Type B pancreatic cell (in vitro differentiated cells): ENCODE measurements around the gene CERS3. TPM values are rescaled to one million over a fixed set of nuclear protein-coding genes. Genes with fewer than 3 reads are reported as not detected.

Source experiments
- DNase-seq: peaks from one replicate; pipeline ENCODE4 v3.0.0; 2021; ENCODE audit warnings: mixed read lengths; ENCODE audit not compliant: unreplicated experiment; ENCODE audit errors: extremely low spot score
- H3K27ac Mint-ChIP-seq: 2 replicates; pipeline ENCODE4 v1.8.0; 2021; ENCODE audit warnings: mild to moderate bottlenecking, mixed read lengths
- H3K27me3 Mint-ChIP-seq: 2 replicates; pipeline ENCODE4 v1.8.0; 2021; ENCODE audit warnings: mixed read lengths
- H3K36me3 Mint-ChIP-seq: 2 replicates; pipeline ENCODE4 v1.8.0; 2021; ENCODE audit warnings: mixed read lengths
- H3K4me1 Mint-ChIP-seq: one replicate; pipeline ENCODE4 v1.8.0; 2021; ENCODE audit warnings: mixed read lengths; ENCODE audit not compliant: unreplicated experiment
- H3K4me3 Mint-ChIP-seq: 2 replicates; pipeline ENCODE4 v1.8.0; 2021; ENCODE audit warnings: mild to moderate bottlenecking, mixed read lengths
- H3K9me3 Mint-ChIP-seq: 2 replicates; pipeline ENCODE4 v1.8.0; 2021; ENCODE audit warnings: mixed read lengths
- total RNA-seq: library from RNA; stranded (reverse); gene quantifications from 2 replicates; pipeline ENCODE4 v1.2.1, GENCODE V29; 2021; ENCODE audit warnings: low replicate concordance
- TF ChIP-seq, protein P1 (sequence below): fragments of 200-600 bp; sonication (generic); conservative IDR thresholded peaks from 2 replicates; pipeline ENCODE4 v1.5.0; 2021; ENCODE audit warnings: antibody characterized with exemption, mild to moderate bottlenecking

CERS3 gene
- total RNA-seq, 1 donor from 2014 or later: 4.6 TPM

DNA sequence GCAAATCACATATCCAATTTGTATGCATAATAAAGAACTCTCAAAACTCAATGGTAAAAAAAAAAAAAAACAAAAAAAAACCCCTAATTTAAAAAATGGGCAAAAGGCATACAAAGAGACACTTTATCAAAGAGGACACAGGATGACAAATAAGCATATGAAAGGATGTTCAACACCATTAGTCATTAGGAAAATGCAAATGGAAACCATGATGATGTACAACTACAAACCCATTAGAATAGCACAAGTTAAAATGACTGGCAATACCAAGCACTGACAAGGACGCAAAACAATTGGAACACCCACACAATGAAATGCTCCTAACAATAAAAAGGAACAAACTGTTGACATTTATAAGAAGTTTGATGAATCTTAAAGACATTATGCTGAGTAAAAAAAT, 123.6 kb downstream of the CERS3 start:
- Mint-ChIP-seq H3K27me3 (no peaks in the 10 kb centered on the region), H3K9me3 (peaks cover 5% of the 10 kb centered on the region), H3K4me3 (no peak overlapping the region), H3K4me1 (no peaks in the 10 kb centered on the region), H3K36me3 (no peaks in the 10 kb centered on the region), H3K27ac (no peak overlapping the region)
- TF ChIP-seq, protein P1, sequence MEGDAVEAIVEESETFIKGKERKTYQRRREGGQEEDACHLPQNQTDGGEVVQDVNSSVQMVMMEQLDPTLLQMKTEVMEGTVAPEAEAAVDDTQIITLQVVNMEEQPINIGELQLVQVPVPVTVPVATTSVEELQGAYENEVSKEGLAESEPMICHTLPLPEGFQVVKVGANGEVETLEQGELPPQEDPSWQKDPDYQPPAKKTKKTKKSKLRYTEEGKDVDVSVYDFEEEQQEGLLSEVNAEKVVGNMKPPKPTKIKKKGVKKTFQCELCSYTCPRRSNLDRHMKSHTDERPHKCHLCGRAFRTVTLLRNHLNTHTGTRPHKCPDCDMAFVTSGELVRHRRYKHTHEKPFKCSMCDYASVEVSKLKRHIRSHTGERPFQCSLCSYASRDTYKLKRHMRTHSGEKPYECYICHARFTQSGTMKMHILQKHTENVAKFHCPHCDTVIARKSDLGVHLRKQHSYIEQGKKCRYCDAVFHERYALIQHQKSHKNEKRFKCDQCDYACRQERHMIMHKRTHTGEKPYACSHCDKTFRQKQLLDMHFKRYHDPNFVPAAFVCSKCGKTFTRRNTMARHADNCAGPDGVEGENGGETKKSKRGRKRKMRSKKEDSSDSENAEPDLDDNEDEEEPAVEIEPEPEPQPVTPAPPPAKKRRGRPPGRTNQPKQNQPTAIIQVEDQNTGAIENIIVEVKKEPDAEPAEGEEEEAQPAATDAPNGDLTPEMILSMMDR: no peak
- no peak for DNase-seq

DNA sequence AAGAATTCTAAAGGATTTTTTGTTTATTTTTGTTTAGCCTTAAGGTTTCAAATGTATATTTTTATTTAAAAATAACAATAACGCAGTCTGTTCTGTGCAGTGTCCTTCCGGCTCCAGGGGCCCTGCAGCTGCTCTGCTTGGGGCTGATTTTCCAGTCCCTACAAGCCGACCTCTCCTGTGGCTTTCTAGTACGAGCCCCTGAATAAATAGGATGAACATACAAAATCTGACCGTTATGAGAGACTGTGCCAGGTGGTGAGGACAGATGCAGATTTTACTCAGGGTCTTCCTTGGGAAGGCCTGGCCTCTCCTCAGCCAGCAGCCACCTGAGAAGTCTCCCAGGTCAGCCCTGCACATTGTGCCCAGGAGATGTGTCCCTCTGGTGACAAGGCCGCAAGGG, 127.8 kb downstream of the CERS3 start:
- H3K27me3 Mint-ChIP-seq: no peaks in the 10 kb centered on the region
- no peaks in the 10 kb centered on the region for H3K36me3 Mint-ChIP-seq
- no peak overlapping the region for H3K4me3 Mint-ChIP-seq
- no peaks in the 10 kb centered on the region for H3K4me1 Mint-ChIP-seq
- TF ChIP-seq, protein P1: no peak
- no peak for DNase-seq
- H3K27ac Mint-ChIP-seq: no peak overlapping the region
- H3K9me3 Mint-ChIP-seq: no peaks in the 10 kb centered on the region

- no peaks in the 10 kb centered on the region for H3K36me3 Mint-ChIP-seq
- DNase-seq: no peak
- H3K27me3 Mint-ChIP-seq: no peaks in the 10 kb centered on the region
- no peak overlapping the region for H3K27ac Mint-ChIP-seq
- no peaks in the 10 kb centered on the region for H3K9me3 Mint-ChIP-seq
- H3K4me1 Mint-ChIP-seq: no peaks in the 10 kb centered on the region
- H3K4me3 Mint-ChIP-seq: no peak overlapping the region
- TF ChIP-seq, protein P1: no peak
Observed at GRCh38 chr15:100394736-100395440, 133.9 kb downstream of the CERS3 start.

- no peaks in the 10 kb centered on the region for H3K4me1 Mint-ChIP-seq
- H3K9me3 Mint-ChIP-seq: no peaks in the 10 kb centered on the region
- no peak overlapping the region for H3K4me3 Mint-ChIP-seq
- H3K36me3 Mint-ChIP-seq: no peaks in the 10 kb centered on the region
- H3K27ac Mint-ChIP-seq: no peak overlapping the region
- no peak for DNase-seq
- H3K27me3 Mint-ChIP-seq: no peaks in the 10 kb centered on the region
- TF ChIP-seq, protein P1: no peak
Observed at GRCh38 chr15:100393008-100393407, 135.7 kb downstream of the CERS3 start.

DNA sequence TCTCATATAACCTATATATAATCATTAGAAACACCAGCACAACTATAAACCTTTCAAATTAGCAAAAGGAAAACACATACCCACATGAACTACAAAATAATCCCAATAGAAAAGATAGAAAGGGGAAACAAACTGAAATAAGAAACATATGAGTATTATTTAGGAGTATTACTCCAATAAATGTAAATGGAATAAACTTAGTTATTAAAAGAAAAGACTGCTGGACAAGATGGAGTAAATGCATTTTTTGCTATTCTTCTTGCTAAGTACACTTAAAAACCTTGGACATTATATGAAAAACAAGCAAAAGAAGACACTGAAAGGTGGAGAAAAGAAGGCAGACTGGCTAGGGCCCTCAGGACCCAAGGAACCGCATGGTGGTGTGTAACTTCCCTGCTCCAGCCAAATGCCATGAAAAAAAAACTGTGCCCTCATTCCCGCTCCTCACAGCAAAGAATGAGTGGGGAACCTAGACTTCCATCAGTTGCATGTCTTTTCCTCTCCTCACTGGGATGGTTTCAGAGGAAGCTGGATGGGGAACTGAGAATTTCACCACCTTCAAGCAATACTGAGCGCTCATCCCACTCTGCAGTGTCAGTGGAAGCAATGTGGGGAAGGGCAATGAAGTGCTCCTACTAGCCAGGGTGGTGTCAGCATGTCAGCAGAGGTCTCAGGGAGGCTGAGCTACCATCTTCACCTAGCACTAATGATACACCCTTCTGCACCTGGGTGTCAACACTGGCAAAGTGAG, 143.3 kb downstream of the CERS3 start:
- Mint-ChIP-seq H3K9me3 (peaks cover 24% of the 10 kb centered on the region), H3K27ac (no peak overlapping the region), H3K36me3 (peaks cover 3% of the 10 kb centered on the region), H3K4me1 (no peaks in the 10 kb centered on the region), H3K27me3 (peaks cover 3% of the 10 kb centered on the region), H3K4me3 (no peak overlapping the region)
- TF ChIP-seq, protein P1: no peak
- no peak for DNase-seq
